HG03039 (cell line): Measurements from ENCODE around the gene CES3.
"Not testable (repeated sequence)": the region's sequence is repeated elsewhere in the genome, so short reads cannot be mapped to it uniquely, and the experiment has no call there.

Experiments used
- ATAC-seq: cut with Tn5 transposase; IDR thresholded peaks from one replicate; pipeline ENCODE4 v1.9.1; 2021; ENCODE audit warnings: mild to moderate bottlenecking, moderate library complexity; ENCODE audit not compliant: unreplicated experiment

CES3 gene

DNA sequence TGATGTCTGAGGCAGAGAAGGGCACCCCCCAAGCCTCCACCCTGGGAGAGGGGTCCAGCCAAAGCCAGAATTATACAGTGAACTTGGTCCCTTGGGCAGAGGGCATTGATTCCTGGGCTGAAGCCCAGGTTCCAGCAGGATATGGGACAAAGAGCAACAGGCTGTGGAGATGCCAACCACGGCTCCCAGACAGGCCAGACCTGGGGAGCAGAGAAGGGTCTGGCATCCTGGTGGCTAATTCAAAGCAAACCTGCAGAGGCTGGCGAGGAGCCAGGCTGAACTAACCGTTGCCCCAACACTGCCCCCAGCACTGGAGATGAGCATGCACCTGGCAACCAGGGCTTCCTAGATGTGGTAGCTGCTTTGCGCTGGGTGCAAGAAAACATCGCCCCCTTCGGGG lies 3.0 kb downstream of the CES3 start:
- ATAC-seq: no peak

- no peak for ATAC-seq
Observed at GRCh38 chr16:66968847-66969246, 7.8 kb downstream of the CES3 start.

- ATAC-seq: no peak
Observed at GRCh38 chr16:66970775-66971720, 10.0 kb downstream of the CES3 start.

- ATAC-seq: no peak
Observed at GRCh38 chr16:66972983-66973382, 11.9 kb downstream of the CES3 start.

GRCh38 chr16:66973716-66974115 lies 12.7 kb downstream of the CES3 start:
- ATAC-seq: no peak

- ATAC-seq: not testable (repeated sequence)
Observed at GRCh38 chr16:66974156-66974931, 13.3 kb downstream of the CES3 start.

DNA sequence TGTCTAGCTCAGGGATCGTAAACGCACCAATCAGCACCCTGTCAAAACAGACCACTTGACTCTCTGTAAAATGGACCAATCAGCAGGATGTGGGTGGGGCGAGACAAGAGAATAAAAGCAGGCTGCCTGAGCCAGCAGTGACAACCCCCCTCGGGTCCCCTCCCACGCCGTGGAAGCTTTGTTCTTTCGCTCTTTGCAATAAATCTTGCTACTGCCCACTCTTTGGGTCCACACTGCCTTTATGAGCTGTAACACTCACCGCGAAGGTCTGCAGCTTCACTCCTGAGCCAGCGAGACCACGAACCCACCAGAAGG lies 13.8 kb downstream of the CES3 start:
- not testable (repeated sequence) for ATAC-seq

- no peak for ATAC-seq
Observed at GRCh38 chr16:66975302-66975893, 14.3 kb downstream of the CES3 start.

DNA sequence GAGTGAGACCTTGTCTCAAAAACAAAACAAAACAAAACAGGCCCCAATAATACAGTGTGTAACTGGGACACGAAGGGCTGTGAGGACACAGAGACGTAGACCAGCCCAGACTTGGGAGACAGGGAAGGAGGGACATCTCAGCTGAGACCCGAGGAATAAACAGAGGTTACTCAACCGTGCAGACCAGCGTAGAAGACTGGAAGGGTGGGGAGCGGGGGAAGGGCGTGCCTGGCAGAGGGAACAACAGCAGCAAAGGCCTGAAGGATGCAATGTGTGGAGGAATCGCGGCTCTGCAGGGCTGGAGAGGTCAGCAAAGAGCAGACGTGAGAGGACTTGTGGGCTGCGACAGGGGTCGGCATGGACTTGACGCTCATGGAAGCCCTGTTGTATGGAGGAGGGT lies 15.7 kb downstream of the CES3 start:
- no peak for ATAC-seq

DNA sequence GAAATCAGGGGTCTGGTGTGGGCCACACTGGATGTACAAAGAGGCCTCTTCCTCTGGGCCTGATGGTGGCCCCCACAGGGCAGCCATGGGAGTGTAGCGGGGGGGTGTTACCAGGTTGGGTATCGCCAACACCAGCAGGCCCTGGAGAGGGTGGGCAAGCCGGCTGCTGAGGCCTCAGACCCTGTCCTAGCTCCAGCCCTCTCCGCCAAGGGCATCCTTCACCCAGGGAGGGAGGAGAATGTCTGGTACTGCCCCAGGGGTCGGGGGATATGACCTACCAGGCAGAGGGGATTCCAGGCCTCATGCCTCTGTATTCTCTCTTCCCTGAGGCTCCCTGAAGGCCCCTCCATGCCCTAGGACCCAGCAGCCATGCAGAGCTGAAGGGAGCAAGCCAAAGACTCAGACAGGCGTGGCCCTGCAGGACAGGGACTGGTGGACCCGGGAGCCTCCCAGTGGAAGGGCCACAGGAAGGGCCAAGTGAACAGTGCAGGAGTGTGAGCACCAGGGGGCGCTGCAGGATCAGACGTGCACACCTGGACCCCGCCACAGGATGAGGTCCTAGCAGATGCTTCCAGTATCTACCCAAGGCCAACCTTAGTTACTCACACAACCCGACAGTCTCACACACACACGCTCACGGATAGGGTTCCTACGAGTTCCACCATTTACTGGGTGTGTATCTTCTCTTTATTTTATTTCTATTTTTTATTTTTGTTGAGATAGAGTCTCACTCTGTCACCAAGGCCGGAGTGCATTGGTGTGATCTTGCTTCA lies 16.5 kb downstream of the CES3 start:
- peak; percentile 53 for ATAC-seq

DNA sequence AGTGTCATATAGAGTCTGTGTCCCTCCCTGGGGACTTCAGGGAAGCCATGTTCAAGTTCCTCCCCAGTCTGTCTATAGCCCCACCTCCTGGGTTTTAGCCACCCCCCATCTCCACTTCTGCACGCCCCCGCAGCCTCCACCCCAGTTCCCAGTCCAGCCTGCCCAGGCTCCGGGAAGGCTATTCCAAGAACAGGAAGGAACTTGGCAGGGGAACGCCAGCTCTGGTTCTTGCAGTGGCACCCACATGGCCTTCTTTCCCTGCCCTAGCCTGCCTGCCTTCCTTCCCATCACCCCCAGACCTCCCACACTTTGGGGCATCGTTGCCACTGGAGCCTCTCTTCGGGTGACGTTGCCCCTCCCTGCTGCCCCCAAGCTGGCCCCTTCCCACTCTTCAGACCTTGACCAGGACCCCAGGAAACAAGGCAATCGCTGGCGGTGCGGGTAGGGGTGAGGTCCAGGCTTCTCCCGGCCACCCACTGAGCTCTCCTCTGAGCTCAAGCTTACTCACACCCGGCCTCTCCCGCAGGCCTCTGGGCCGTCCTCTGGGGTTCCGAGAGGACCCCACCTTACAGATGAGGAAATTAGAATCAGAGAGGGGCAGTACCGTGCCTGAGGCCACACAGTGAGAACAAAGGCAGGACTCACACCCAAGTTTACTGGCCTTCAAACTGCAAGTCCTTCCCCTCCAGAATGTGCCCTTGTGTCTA lies 18.1 kb downstream of the CES3 start:
- ATAC-seq: no peak

DNA sequence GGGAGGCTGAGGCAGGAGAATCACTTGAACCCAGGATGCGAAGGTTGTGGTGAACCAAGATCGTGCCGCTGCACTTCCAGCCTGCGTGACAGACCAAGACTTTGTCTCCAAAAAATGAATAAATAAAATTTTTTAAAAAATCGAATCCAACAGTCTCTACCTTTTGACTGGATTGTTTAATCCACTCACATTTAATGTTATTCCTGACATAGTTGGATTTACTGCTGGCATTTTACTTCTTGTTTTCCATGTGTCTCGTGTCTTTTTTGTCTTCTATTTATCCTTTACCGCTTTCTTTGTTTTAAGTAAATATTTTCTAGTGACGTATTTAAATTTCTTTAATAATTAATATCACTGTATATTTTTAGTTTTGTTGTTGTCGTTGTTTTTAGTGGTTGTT lies 22.0 kb downstream of the CES3 start:
- no peak for ATAC-seq

GRCh38 chr16:66984892-66985311 lies 23.8 kb downstream of the CES3 start:
- ATAC-seq: no peak

- no peak for ATAC-seq
Observed at GRCh38 chr16:66986559-66986958, 25.5 kb downstream of the CES3 start.

DNA sequence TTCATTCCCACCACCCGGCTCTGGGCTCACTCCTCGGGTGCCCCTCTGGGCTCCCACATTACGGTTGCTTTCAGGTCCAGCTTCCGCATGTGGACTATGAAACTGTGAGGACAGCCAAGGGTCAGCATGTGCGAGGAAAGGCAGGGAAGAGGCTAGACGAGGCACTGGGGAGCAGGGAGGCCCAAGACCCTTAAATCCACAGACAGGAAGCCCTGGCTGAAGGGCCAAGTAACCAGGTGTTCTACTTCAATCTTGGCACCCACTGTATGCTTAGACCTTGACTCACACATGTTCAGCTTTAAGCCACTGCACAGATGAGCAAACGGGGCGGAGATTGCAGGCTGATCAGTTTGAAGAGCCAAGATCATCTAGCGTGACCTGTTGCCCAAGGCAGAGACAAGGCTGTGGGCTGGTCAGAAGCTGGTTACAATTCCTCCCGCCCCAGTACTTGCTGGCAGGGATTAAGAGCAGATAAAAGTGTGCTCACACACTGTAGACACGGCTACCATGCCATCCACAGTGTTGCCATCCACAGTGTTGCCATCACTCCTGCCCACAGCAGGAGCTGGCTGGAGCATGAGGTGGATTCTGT lies 27.2 kb downstream of the CES3 start, which contains the start of gene CES4A:
Gene CES4A, plus strand, starts transcription at position 393 of the 592 bp plus-strand sequence. Its CDS starts 184 bp downstream, at position 577.
- ATAC-seq: no peak

GRCh38 chr16:66991545-66992077 lies 30.5 kb downstream of the CES3 start:
- ATAC-seq: no peak

GRCh38 chr16:66993558-66993957 lies 32.5 kb downstream of the CES3 start:
- not testable (repeated sequence) for ATAC-seq

DNA sequence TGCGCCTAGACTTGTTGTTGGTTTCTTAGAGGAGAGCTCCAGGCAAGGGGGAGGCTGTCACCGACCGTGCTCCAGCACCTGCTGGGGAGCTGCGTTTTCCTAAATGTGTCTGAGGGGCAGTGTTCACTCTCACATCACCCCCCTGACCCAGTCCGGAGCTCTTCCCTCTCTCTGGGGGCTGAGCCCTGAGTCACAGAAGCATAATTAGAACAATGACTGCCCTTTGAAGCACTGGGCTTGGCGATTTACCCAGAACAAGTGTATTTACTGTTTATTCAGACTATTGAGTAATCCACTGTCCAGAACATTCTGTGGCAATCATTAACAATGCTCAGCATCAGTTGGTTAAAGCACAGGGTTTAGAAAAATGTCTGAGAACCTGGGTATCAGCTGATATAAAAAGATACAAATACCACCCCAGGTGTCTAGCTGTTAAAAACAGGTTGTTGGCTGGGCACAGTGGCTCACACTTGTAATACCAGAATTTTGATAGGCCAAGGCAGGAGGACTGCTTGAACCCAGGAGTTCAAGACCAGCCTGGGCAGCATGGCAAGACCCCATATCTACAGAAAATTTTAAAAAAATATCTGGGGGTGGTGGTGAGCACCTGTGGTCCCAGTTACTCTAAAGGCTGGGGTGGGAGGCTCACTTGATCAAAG lies 35.4 kb downstream of the CES3 start:
- no peak for ATAC-seq

- no peak for ATAC-seq
Observed at GRCh38 chr16:66996983-66997358, 35.9 kb downstream of the CES3 start.
